DND-41 (cell line): ENCODE measurements around the gene AHR.

Experiments used
- ATAC-seq: fragments of 200-7000 bp; cut with Tn5 transposase; 3 replicates; pipeline ENCODE4 v1.9.1; 2021; ENCODE audit warnings: low read depth; ENCODE audit not compliant: insufficient read depth
- DNase-seq: peaks from one replicate; pipeline ENCODE4 v3.0.0-alpha.2; 2020
- H2AFZ ChIP-seq: 2 replicates; pipeline ENCODE4 v1.6.0; 2012; ENCODE audit warnings: low read depth, low read length
- H3K27ac ChIP-seq: 2 replicates; pipeline ENCODE4 v1.5.1; 2012; ENCODE audit warnings: low read length, inconsistent platforms
- H3K27me3 ChIP-seq: fragments of 200-600 bp; sonication (generic); 2 replicates; pipeline ENCODE4 v1.6.0; 2012; ENCODE audit warnings: low read length, mild to moderate bottlenecking, inconsistent platforms; ENCODE audit not compliant: insufficient read depth, poor library complexity
- H3K36me3 ChIP-seq: 2 replicates; pipeline ENCODE4 v1.5.1; 2012; ENCODE audit warnings: low read length, inconsistent platforms; ENCODE audit not compliant: insufficient read depth
- H3K4me1 ChIP-seq: 2 replicates; pipeline ENCODE4 v1.5.1; 2012; ENCODE audit warnings: mild to moderate bottlenecking, low read length; ENCODE audit not compliant: insufficient read depth
- H3K4me2 ChIP-seq: 2 replicates; pipeline ENCODE4 v1.6.0; 2012; ENCODE audit warnings: mild to moderate bottlenecking, moderate library complexity, low read length, inconsistent platforms; ENCODE audit not compliant: insufficient read depth
- H3K4me3 ChIP-seq, 2 experiments: fragments of 200-600 bp in 1 of 2; shearing (Covaris generic) in 1 of 2; 2 replicates each; pipeline ENCODE4 v1.5.1; 2012 to 2016; ENCODE audit warnings: inconsistent platforms in 2 of 2, low read length in 2 of 2, mild to moderate bottlenecking in 2 of 2, low read depth in 1 of 2, moderate library complexity in 1 of 2
- H3K79me2 ChIP-seq: 2 replicates; pipeline ENCODE4 v1.6.0; 2012; ENCODE audit warnings: low read length, inconsistent platforms; ENCODE audit not compliant: insufficient read depth
- H3K9ac ChIP-seq: 2 replicates; pipeline ENCODE4 v1.6.0; 2012; ENCODE audit warnings: low read depth, mild to moderate bottlenecking, inconsistent platforms, low read length, moderate library complexity
- H3K9me3 ChIP-seq: 2 replicates; pipeline ENCODE4 v1.5.1; 2012; ENCODE audit warnings: low read length, moderate library complexity, mild to moderate bottlenecking, inconsistent platforms; ENCODE audit not compliant: insufficient read depth, severe bottlenecking
- H4K20me1 ChIP-seq: 2 replicates; pipeline ENCODE4 v1.6.0; 2012; ENCODE audit warnings: low read length; ENCODE audit not compliant: insufficient read depth
- CTCF ChIP-seq: IDR thresholded peaks from 2 replicates; pipeline ENCODE4 v1.5.1; 2012; ENCODE audit warnings: borderline replicate concordance, low read length, moderate library complexity, mild to moderate bottlenecking; ENCODE audit not compliant: poor library complexity, severe bottlenecking; ENCODE audit errors: extremely low read depth
- EZH2 ChIP-seq: IDR thresholded peaks from 3 replicates; pipeline ENCODE4 v1.6.1; 2012; ENCODE audit warnings: borderline replicate concordance, low read depth, mild to moderate bottlenecking, moderate library complexity, low read length, inconsistent platforms; ENCODE audit not compliant: severe bottlenecking

Gene AHR

GRCh38 chr7:17320657-17321056 is 22.2 kb downstream of the AHR start:
- no peak overlapping the region for H3K27ac ChIP-seq
- ATAC-seq: no peak
- TF ChIP-seq CTCF: no peak
- TF ChIP-seq EZH2: no peak
- no peaks in the 10 kb centered on the region for H3K9me3 ChIP-seq
- no peaks in the 10 kb centered on the region for H3K79me2 ChIP-seq
- H3K4me3 ChIP-seq: no peak overlapping the region
- no peak overlapping the region for H3K4me2 ChIP-seq
- no peaks in the 10 kb centered on the region for H4K20me1 ChIP-seq
- no peaks in the 10 kb centered on the region for H3K27me3 ChIP-seq
- no peak overlapping the region for H2AFZ ChIP-seq
- H3K9ac ChIP-seq: no peak overlapping the region
- no peaks in the 10 kb centered on the region for H3K36me3 ChIP-seq
- no peaks in the 10 kb centered on the region for H3K4me1 ChIP-seq
- DNase-seq: no peak

- ATAC-seq (no peak), DNase-seq (no peak)
- no peak overlapping the region for H3K4me3 ChIP-seq
- no peaks in the 10 kb centered on the region for H4K20me1 ChIP-seq
- H3K4me1 ChIP-seq: no peaks in the 10 kb centered on the region
- no peak overlapping the region for H3K4me2 ChIP-seq
- H3K27ac ChIP-seq: no peak overlapping the region
- H3K9me3 ChIP-seq: no peaks in the 10 kb centered on the region
- TF ChIP-seq CTCF: no peak
- no peak overlapping the region for H3K9ac ChIP-seq
- no peak overlapping the region for H2AFZ ChIP-seq
- H3K79me2 ChIP-seq: no peaks in the 10 kb centered on the region
- no peaks in the 10 kb centered on the region for H3K36me3 ChIP-seq
- H3K27me3 ChIP-seq: no peaks in the 10 kb centered on the region
These were observed 26.9 kb downstream of the AHR start for GRCh38 chr7:17325364-17325763.

- no peaks in the 10 kb centered on the region for H3K4me1 ChIP-seq
- no peaks in the 10 kb centered on the region for H3K9me3 ChIP-seq
- H3K4me2 ChIP-seq: no peak overlapping the region
- TF ChIP-seq CTCF (no peak), EZH2 (no peak)
- no peaks in the 10 kb centered on the region for H3K36me3 ChIP-seq
- no peak for ATAC-seq
- no peak overlapping the region for H3K9ac ChIP-seq
- no peaks in the 10 kb centered on the region for H3K27me3 ChIP-seq
- no peak overlapping the region for H3K27ac ChIP-seq
- no peaks in the 10 kb centered on the region for H4K20me1 ChIP-seq
- H3K79me2 ChIP-seq: no peaks in the 10 kb centered on the region
- no peak for DNase-seq
- no peak overlapping the region for H3K4me3 ChIP-seq
- H2AFZ ChIP-seq: no peak overlapping the region
These were observed 27.9 kb downstream of the AHR start for GRCh38 chr7:17326378-17326777.

GRCh38 chr7:17328641-17329040 is 30.2 kb downstream of the AHR start:
- H3K9ac ChIP-seq: no peak overlapping the region
- H2AFZ ChIP-seq: no peak overlapping the region
- H4K20me1 ChIP-seq: no peaks in the 10 kb centered on the region
- H3K4me3 ChIP-seq: no peak overlapping the region
- no peaks in the 10 kb centered on the region for H3K9me3 ChIP-seq
- no peaks in the 10 kb centered on the region for H3K27me3 ChIP-seq
- no peaks in the 10 kb centered on the region for H3K4me1 ChIP-seq
- H3K36me3 ChIP-seq: no peaks in the 10 kb centered on the region
- H3K4me2 ChIP-seq: no peak overlapping the region
- H3K79me2 ChIP-seq: no peaks in the 10 kb centered on the region
- DNase-seq: no peak
- TF ChIP-seq EZH2 (no peak), CTCF (no peak)
- H3K27ac ChIP-seq: no peak overlapping the region
- ATAC-seq: no peak
